ENCODE measurements around the gene ARHGAP31. TPM values are rescaled to one million over a fixed set of nuclear protein-coding genes. Genes with fewer than 3 reads are reported as not detected.
"Not testable (repeated sequence)": the region's sequence is repeated elsewhere in the genome, so short reads cannot be mapped to it uniquely, and the experiment has no call there.

Gene ARHGAP31
- total RNA-seq, 4 donors from 2014 or later: 2.7 to 9.3 (median 7.6) TPM

GRCh38 chr3:119367000-119367399 lies 72.8 kb downstream of the ARHGAP31 start:
- WGBS, 2 donors: 89 to 95% methylated on average over 2 of the region's 2 CpGs
- no peak overlapping the region for H3K4me3 ChIP-seq

GRCh38 chr3:119368298-119368697 lies 74.1 kb downstream of the ARHGAP31 start:
- Histone ChIP-seq H3K9me3 (no peaks in the 10 kb centered on the region), H3K4me3 (no peak overlapping the region), H3K4me1 (no peaks in the 10 kb centered on the region), H3K27me3 (no peaks in the 10 kb centered on the region), H3K36me3 (peaks cover 0 to 37% (median 0%) of the 10 kb centered on the region in 3 donors), H3K27ac (no peak overlapping the region)
- 71 to 90% methylated on average over 4 of the region's 4 CpGs for WGBS, 2 donors
- intact Hi-C loops (cut with DNase I): no loop called here
- no peak for TF ChIP-seq CTCF (IDR thresholded peaks at IDR 0.05)
- TF ChIP-seq POLR2A (IDR thresholded peaks at IDR 0.05): no peak
- no peak for DNase-seq

More at GRCh38 chr3:119367000-119367399, 72.8 kb downstream of the ARHGAP31 start:
- H3K27me3 ChIP-seq: no peaks in the 10 kb centered on the region
- no peaks in the 10 kb centered on the region for H3K4me1 ChIP-seq
- TF ChIP-seq POLR2A (IDR thresholded peaks at IDR 0.05) (no peak), CTCF (IDR thresholded peaks at IDR 0.05) (no peak)
- no peak for DNase-seq
- H3K9me3 ChIP-seq: no peaks in the 10 kb centered on the region
- intact Hi-C loops (cut with DNase I): no loop called here
- H3K36me3 ChIP-seq: peaks cover 0 to 37% (median 0%) of the 10 kb centered on the region in 3 donors
- no peak overlapping the region for H3K27ac ChIP-seq

- H3K4me1 ChIP-seq; H3K27ac ChIP-seq; DNase-seq; H3K4me3 ChIP-seq; H3K9me3 ChIP-seq; intact Hi-C loops (cut with DNase I); H3K27me3 ChIP-seq: not testable (repeated sequence)
- WGBS, 2 donors: 94 to 96% methylated on average over 6 of the region's 6 CpGs
- peaks cover 0 to 30% (median 0%) of the 10 kb centered on the region in 3 donors for H3K36me3 ChIP-seq
Observed at GRCh38 chr3:119371786-119372185, 77.6 kb downstream of the ARHGAP31 start.

- WGBS, 2 donors: 78 to 87% methylated on average over 7 of the region's 7 CpGs
Observed at GRCh38 chr3:119375106-119375505, 80.9 kb downstream of the ARHGAP31 start.

GRCh38 chr3:119375510-119375909 lies 81.3 kb downstream of the ARHGAP31 start:
- Histone ChIP-seq H3K27me3 (no peaks in the 10 kb centered on the region), H3K9me3 (no peaks in the 10 kb centered on the region), H3K27ac (no peak overlapping the region), H3K36me3 (peaks cover 0 to 15% (median 0%) of the 10 kb centered on the region in 3 donors), H3K4me3 (no peak overlapping the region), H3K4me1 (no peaks in the 10 kb centered on the region)
- intact Hi-C loops (cut with DNase I): no loop called here
- no peak for DNase-seq
- no peak for TF ChIP-seq CTCF (IDR thresholded peaks at IDR 0.05)
- TF ChIP-seq POLR2A (IDR thresholded peaks at IDR 0.05): no peak
- WGBS, 2 donors: 88 to 95% methylated on average over 4 of the region's 4 CpGs

More at GRCh38 chr3:119375106-119375505, 80.9 kb downstream of the ARHGAP31 start:
- H3K4me3 ChIP-seq: no peak overlapping the region
- H3K27ac ChIP-seq: no peak overlapping the region
- no peak for DNase-seq
- no peak for TF ChIP-seq POLR2A (IDR thresholded peaks at IDR 0.05)
- no peak for TF ChIP-seq CTCF (IDR thresholded peaks at IDR 0.05)
- peaks cover 0 to 18% (median 0%) of the 10 kb centered on the region in 3 donors for H3K36me3 ChIP-seq
- H3K27me3 ChIP-seq: no peaks in the 10 kb centered on the region
- intact Hi-C loops (cut with DNase I): no loop called here
- no peaks in the 10 kb centered on the region for H3K4me1 ChIP-seq
- no peaks in the 10 kb centered on the region for H3K9me3 ChIP-seq

GRCh38 chr3:119376758-119377157 lies 82.6 kb downstream of the ARHGAP31 start:
- H3K27me3 ChIP-seq: no peaks in the 10 kb centered on the region
- no peak overlapping the region for H3K27ac ChIP-seq
- WGBS, 2 donors: 83 to 89% methylated on average over 1 of the region's 1 CpG
- H3K4me1 ChIP-seq: no peaks in the 10 kb centered on the region
- no peak for TF ChIP-seq CTCF (IDR thresholded peaks at IDR 0.05)
- no peak for TF ChIP-seq POLR2A (IDR thresholded peaks at IDR 0.05)
- intact Hi-C loops (cut with DNase I): no loop called here
- no peaks in the 10 kb centered on the region for H3K9me3 ChIP-seq
- DNase-seq: no peak
- no peak overlapping the region for H3K4me3 ChIP-seq
- peaks cover 0 to 19% (median 0%) of the 10 kb centered on the region in 3 donors for H3K36me3 ChIP-seq

All from esophagus squamous epithelium (tissue), 5 donors.